H9 (cell line): ENCODE results near the gene FBLN2. TPM values are rescaled to one million over a fixed set of nuclear protein-coding genes. Genes with fewer than 3 reads are reported as not detected.

Experiments
- DNase-seq: peaks from one replicate; pipeline ENCODE4 v3.0.0-alpha.2; 2017
- H2AFZ ChIP-seq: one replicate; pipeline ENCODE4 v1.6.1; 2013; ENCODE audit warnings: mild to moderate bottlenecking, low read length, control low read depth, moderate library complexity
- H2AK5ac ChIP-seq: 2 replicates; pipeline ENCODE4 v1.6.1; 2013; ENCODE audit warnings: low read length, control low read depth, mixed read lengths; ENCODE audit not compliant: insufficient read length
- H2BK120ac ChIP-seq: one replicate; pipeline ENCODE4 v1.6.1; 2013; ENCODE audit warnings: low read depth, mild to moderate bottlenecking, low read length, control low read depth, inconsistent platforms; ENCODE audit not compliant: poor library complexity, severe bottlenecking
- H2BK12ac ChIP-seq: 2 replicates; pipeline ENCODE4 v1.6.1; 2013; ENCODE audit warnings: low read length, control low read depth, mixed read lengths, low read depth; ENCODE audit not compliant: insufficient read length
- H2BK15ac ChIP-seq: 2 replicates; pipeline ENCODE4 v1.6.1; 2013; ENCODE audit warnings: low read depth, low read length, control low read depth
- H2BK20ac ChIP-seq: one replicate; pipeline ENCODE4 v1.6.1; 2013; ENCODE audit warnings: low read depth, mild to moderate bottlenecking, low read length, control low read depth, inconsistent platforms; ENCODE audit not compliant: poor library complexity, severe bottlenecking
- H2BK5ac ChIP-seq: 2 replicates; pipeline ENCODE4 v1.6.1; 2013; ENCODE audit warnings: low read length, control low read depth, mixed read lengths; ENCODE audit not compliant: insufficient read length
- H3K14ac ChIP-seq: 2 replicates; pipeline ENCODE4 v1.6.1; 2013; ENCODE audit warnings: low read length, control low read depth; ENCODE audit not compliant: insufficient read depth
- H3K18ac ChIP-seq: 2 replicates; pipeline ENCODE4 v1.6.1; 2013; ENCODE audit warnings: low read depth, mild to moderate bottlenecking, mixed read lengths, low read length, control low read depth; ENCODE audit not compliant: insufficient read length
- H3K23ac ChIP-seq: 2 replicates; pipeline ENCODE4 v1.6.1; 2013; ENCODE audit warnings: low read length, control low read depth, mixed read lengths, low read depth; ENCODE audit not compliant: insufficient read length
- H3K23me2 ChIP-seq: 2 replicates; pipeline ENCODE4 v1.6.1; 2013; ENCODE audit warnings: low read depth, mild to moderate bottlenecking, mixed read lengths, low read length, control low read depth; ENCODE audit not compliant: insufficient read length, poor library complexity, severe bottlenecking
- H3K27ac ChIP-seq: 2 replicates; pipeline ENCODE4 v1.5.1; 2013; ENCODE audit warnings: low read length, control low read depth, mixed read lengths, low read depth; ENCODE audit not compliant: insufficient read length
- H3K27me3 ChIP-seq: 2 replicates; pipeline ENCODE4 v1.6.1; 2013; ENCODE audit warnings: low read length, control low read depth, inconsistent platforms; ENCODE audit not compliant: insufficient read depth
- H3K4ac ChIP-seq: 2 replicates; pipeline ENCODE4 v1.6.1; 2013; ENCODE audit warnings: low read depth, mild to moderate bottlenecking, control low read depth, inconsistent platforms, low read length, moderate library complexity
- H3K4me1 ChIP-seq: 2 replicates; pipeline ENCODE4 v1.6.1; 2013; ENCODE audit warnings: low read length, control low read depth, inconsistent platforms; ENCODE audit not compliant: insufficient read depth
- H3K4me2 ChIP-seq: 2 replicates; pipeline ENCODE4 v1.6.1; 2013; ENCODE audit warnings: low read length, control low read depth, mixed read lengths; ENCODE audit not compliant: insufficient read length, insufficient read depth
- H3K56ac ChIP-seq: 2 replicates; pipeline ENCODE4 v1.6.1; 2013; ENCODE audit warnings: low read depth, mild to moderate bottlenecking, mixed read lengths, low read length, control low read depth; ENCODE audit not compliant: insufficient read length
- H3K79me1 ChIP-seq: 2 replicates; pipeline ENCODE4 v1.6.1; 2013; ENCODE audit warnings: low read depth, mild to moderate bottlenecking, moderate library complexity, low read length, control low read depth, inconsistent platforms; ENCODE audit not compliant: insufficient read depth, poor library complexity, severe bottlenecking
- H3K79me2 ChIP-seq: 2 replicates; pipeline ENCODE4 v1.6.1; 2013; ENCODE audit warnings: low read length, control low read depth, inconsistent platforms; ENCODE audit not compliant: insufficient read depth
- H3K9ac ChIP-seq: 2 replicates; pipeline ENCODE4 v1.6.1; 2013; ENCODE audit warnings: low read length, control low read depth, mixed read lengths; ENCODE audit not compliant: insufficient read length; ENCODE audit errors: extremely low read depth
- H3K9me3 ChIP-seq: one replicate; pipeline ENCODE4 v1.6.1; 2013; ENCODE audit warnings: low read depth, low read length, inconsistent platforms; ENCODE audit not compliant: control insufficient read depth
- H3T11ph ChIP-seq: one replicate; pipeline ENCODE4 v1.6.1; 2013; ENCODE audit warnings: mild to moderate bottlenecking, low read length, control low read depth, inconsistent platforms
- H4K20me1 ChIP-seq: one replicate; pipeline ENCODE4 v1.6.1; 2013; ENCODE audit not compliant: control insufficient read depth, insufficient read length, insufficient read depth
- H4K5ac ChIP-seq: 2 replicates; pipeline ENCODE4 v1.6.1; 2013; ENCODE audit warnings: low read depth, mild to moderate bottlenecking, mixed read lengths, low read length, control low read depth; ENCODE audit not compliant: insufficient read length
- H4K8ac ChIP-seq: replicated peaks from 2 replicates; pipeline ENCODE4 v1.6.1; 2013; ENCODE audit warnings: low read length, control low read depth, mixed read lengths, low read depth; ENCODE audit not compliant: insufficient read length
- H4K91ac ChIP-seq: 2 replicates; pipeline ENCODE4 v1.6.1; 2013; ENCODE audit warnings: low read depth, mild to moderate bottlenecking, moderate library complexity, mixed read lengths, low read length, control low read depth; ENCODE audit not compliant: insufficient read length
- H3K27ac Mint-ChIP-seq, 3 experiments: 2 replicates in 2 of 3; 3 replicates in 1 of 3; pipeline ENCODE4 v1.8.0; 2020 to 2021; ENCODE audit warnings: mixed read lengths in 3 of 3, mild to moderate bottlenecking in 1 of 3, moderate library complexity in 1 of 3
- H3K27me3 Mint-ChIP-seq: 2 replicates; pipeline ENCODE4 v1.8.0; 2021; ENCODE audit warnings: low read depth, mild to moderate bottlenecking, moderate library complexity, mixed read lengths
- H3K36me3 Mint-ChIP-seq, 3 experiments: 2 replicates in 2 of 3; 3 replicates in 1 of 3; pipeline ENCODE4 v1.8.0; 2020 to 2021; ENCODE audit warnings: low read depth in 3 of 3, mixed read lengths in 3 of 3; ENCODE audit not compliant: insufficient read depth in 1 of 3
- H3K4me1 Mint-ChIP-seq, 2 experiments: 2 replicates each; pipeline ENCODE4 v1.8.0; 2020; ENCODE audit warnings: mixed read lengths in 2 of 2
- H3K4me3 Mint-ChIP-seq, 2 experiments: 2 replicates in 1 of 2; 3 replicates in 1 of 2; pipeline ENCODE4 v1.8.0; 2020 to 2021; ENCODE audit warnings: mild to moderate bottlenecking in 2 of 2, mixed read lengths in 2 of 2, moderate library complexity in 1 of 2
- H3K9me3 Mint-ChIP-seq, 2 experiments: 2 replicates in 1 of 2; 3 replicates in 1 of 2; pipeline ENCODE4 v1.8.0; 2020; ENCODE audit warnings: mild to moderate bottlenecking in 2 of 2, mixed read lengths in 2 of 2, moderate library complexity in 1 of 2
- WGBS: extraction: QIAGEN DNeasy Blood & Tissue Kit; methylation state at CpG from one replicate; pipeline ENCODE4 v1.1.7; 2013; ENCODE audit warnings: missing lambda C conversion rate, low lambda C conversion rate, mixed read lengths; ENCODE audit not compliant: insufficient read length; ENCODE audit errors: extremely low coverage; 5-methylcytosine and 5-hydroxymethylcytosine counted together
- total RNA-seq: library from RNA; stranded (reverse); gene quantifications from 2 replicates; pipeline ENCODE4 v1.2.1, GENCODE V29; 2021
- TF ChIP-seq, protein P1 (sequence below): fragments of 200-600 bp; sonication (generic); conservative IDR thresholded peaks from 3 replicates; pipeline ENCODE4 v1.8.0; 2021; ENCODE audit warnings: antibody characterized with exemption, mild to moderate bottlenecking

FBLN2 gene
- total RNA-seq, 1 experiment from 2014 or later, result 11.8 TPM

- H4K20me1 ChIP-seq, result no peaks in the 10 kb centered on the region
- WGBS, result no CpG with 5 or more reads among the region's 12 CpGs
- no peak overlapping the region for H3K23ac ChIP-seq
- H3K4me2 ChIP-seq, result no peak overlapping the region
- no peak overlapping the region for H3K14ac ChIP-seq
- no peak overlapping the region for H3K56ac ChIP-seq
- Mint-ChIP-seq H3K9me3 (peaks cover 0 to 2% of the 10 kb centered on the region in 2 experiments; a peak in 1 of 5 replicates), H3K4me1 (peaks cover 6 to 19% of the 10 kb centered on the region in 2 experiments), H3K4me3 (no peak overlapping the region), H3K36me3 (no peaks in the 10 kb centered on the region), H3K27me3 (peaks cover 42% of the 10 kb centered on the region), H3K27ac (no peak overlapping the region)
- no peak overlapping the region for H2AK5ac ChIP-seq
- H2BK20ac ChIP-seq, result no peak overlapping the region
- no peak for DNase-seq
- H2BK5ac ChIP-seq, result no peak overlapping the region
- H3K4ac ChIP-seq, result no peak overlapping the region
- H3K27me3 ChIP-seq, result peaks cover 12% of the 10 kb centered on the region; the same call in 1 of the 2 replicates
- no peaks in the 10 kb centered on the region for H3K23me2 ChIP-seq
- no peak overlapping the region for H2BK15ac ChIP-seq
- no peak overlapping the region for H4K91ac ChIP-seq
- TF ChIP-seq, protein P1, sequence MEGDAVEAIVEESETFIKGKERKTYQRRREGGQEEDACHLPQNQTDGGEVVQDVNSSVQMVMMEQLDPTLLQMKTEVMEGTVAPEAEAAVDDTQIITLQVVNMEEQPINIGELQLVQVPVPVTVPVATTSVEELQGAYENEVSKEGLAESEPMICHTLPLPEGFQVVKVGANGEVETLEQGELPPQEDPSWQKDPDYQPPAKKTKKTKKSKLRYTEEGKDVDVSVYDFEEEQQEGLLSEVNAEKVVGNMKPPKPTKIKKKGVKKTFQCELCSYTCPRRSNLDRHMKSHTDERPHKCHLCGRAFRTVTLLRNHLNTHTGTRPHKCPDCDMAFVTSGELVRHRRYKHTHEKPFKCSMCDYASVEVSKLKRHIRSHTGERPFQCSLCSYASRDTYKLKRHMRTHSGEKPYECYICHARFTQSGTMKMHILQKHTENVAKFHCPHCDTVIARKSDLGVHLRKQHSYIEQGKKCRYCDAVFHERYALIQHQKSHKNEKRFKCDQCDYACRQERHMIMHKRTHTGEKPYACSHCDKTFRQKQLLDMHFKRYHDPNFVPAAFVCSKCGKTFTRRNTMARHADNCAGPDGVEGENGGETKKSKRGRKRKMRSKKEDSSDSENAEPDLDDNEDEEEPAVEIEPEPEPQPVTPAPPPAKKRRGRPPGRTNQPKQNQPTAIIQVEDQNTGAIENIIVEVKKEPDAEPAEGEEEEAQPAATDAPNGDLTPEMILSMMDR, result no peak
- no peak overlapping the region for H3T11ph ChIP-seq
- H3K79me2 ChIP-seq, result no peaks in the 10 kb centered on the region
- no peak overlapping the region for H2BK120ac ChIP-seq
- no peak overlapping the region for H3K9ac ChIP-seq
- H3K18ac ChIP-seq, result no peak overlapping the region
- no peak overlapping the region for H4K8ac ChIP-seq
- H3K27ac ChIP-seq, result no peak overlapping the region
- no peaks in the 10 kb centered on the region for H3K9me3 ChIP-seq
- H2AFZ ChIP-seq, result no peak overlapping the region
- no peaks in the 10 kb centered on the region for H3K4me1 ChIP-seq
- H3K79me1 ChIP-seq, result no peaks in the 10 kb centered on the region
- H2BK12ac ChIP-seq, result no peak overlapping the region
- H4K5ac ChIP-seq, result no peak overlapping the region
Observed at GRCh38 chr3:13659221-13659969, 110.5 kb downstream of the FBLN2 start.
